ENCODE data around the gene PTPRG.

DNA sequence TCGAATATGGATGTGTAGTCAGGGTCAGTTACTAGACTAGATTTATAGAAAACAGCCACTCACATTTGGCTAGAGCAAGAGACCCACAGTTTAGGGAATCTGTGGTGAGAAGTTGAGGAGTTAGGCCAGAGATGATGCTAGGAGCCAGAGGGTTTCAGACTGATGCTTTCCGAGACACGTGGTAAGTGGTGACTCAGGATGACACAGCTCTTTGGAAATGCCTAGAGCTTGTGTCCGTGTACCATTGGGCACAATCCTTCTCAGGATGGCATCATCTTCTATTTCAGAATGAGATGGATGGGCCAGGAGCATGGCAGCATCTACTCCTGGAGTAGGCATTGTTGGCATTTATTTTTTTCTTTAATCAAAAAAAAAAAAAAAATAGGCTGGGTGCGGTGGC lies 28.5 kb downstream of the PTPRG start:
- TF ChIP-seq, protein P1, sequence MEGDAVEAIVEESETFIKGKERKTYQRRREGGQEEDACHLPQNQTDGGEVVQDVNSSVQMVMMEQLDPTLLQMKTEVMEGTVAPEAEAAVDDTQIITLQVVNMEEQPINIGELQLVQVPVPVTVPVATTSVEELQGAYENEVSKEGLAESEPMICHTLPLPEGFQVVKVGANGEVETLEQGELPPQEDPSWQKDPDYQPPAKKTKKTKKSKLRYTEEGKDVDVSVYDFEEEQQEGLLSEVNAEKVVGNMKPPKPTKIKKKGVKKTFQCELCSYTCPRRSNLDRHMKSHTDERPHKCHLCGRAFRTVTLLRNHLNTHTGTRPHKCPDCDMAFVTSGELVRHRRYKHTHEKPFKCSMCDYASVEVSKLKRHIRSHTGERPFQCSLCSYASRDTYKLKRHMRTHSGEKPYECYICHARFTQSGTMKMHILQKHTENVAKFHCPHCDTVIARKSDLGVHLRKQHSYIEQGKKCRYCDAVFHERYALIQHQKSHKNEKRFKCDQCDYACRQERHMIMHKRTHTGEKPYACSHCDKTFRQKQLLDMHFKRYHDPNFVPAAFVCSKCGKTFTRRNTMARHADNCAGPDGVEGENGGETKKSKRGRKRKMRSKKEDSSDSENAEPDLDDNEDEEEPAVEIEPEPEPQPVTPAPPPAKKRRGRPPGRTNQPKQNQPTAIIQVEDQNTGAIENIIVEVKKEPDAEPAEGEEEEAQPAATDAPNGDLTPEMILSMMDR (conservative IDR thresholded peaks at IDR 0.05) = no peak
- TF ChIP-seq ZFX (IDR thresholded peaks at IDR 0.05) = no peak
